Left lung (tissue), 10 donors: ENCODE results near the gene GLO1. TPM values are rescaled to one million over a fixed set of nuclear protein-coding genes. Genes with fewer than 3 reads are reported as not detected.

Experiments
- ATAC-seq: fragments of 200-7000 bp; cut with Tn5 transposase; one replicate; pipeline ENCODE4 v1.9.1; 2020; ENCODE audit warnings: moderate library complexity
- DNase-seq, 4 donors: peaks; one replicate each; pipeline ENCODE4 v3.0.0-alpha.2; 2013 to 2020
- H3K27ac ChIP-seq, 2 donors: fragments of 200-600 bp; sonication (generic) in 1 of 2; one replicate each; pipeline versions ENCODE4 v1.5.0 to v1.8.0; 2020 to 2021
- H3K27me3 ChIP-seq, 2 donors: fragments of 200-600 bp; sonication (generic) in 1 of 2; one replicate each; pipeline versions ENCODE4 v1.5.0 to v1.8.0; 2020 to 2021
- H3K36me3 ChIP-seq, 2 donors: fragments of 200-600 bp; sonication (generic) in 1 of 2; one replicate each; pipeline versions ENCODE4 v1.5.0 to v1.8.0; 2020 to 2021
- H3K4me1 ChIP-seq, 2 donors: fragments of 200-600 bp; one replicate each; pipeline ENCODE4 v1.8.0; 2021
- H3K4me3 ChIP-seq, 2 donors: fragments of 200-600 bp; sonication (generic) in 1 of 2; one replicate each; pipeline versions ENCODE4 v1.5.0 to v1.8.0; 2020 to 2021; ENCODE audit warnings: mild to moderate bottlenecking in 1 of 2
- H3K9me3 ChIP-seq, 2 donors: fragments of 200-600 bp; sonication (generic) in 1 of 2; one replicate each; pipeline versions ENCODE4 v1.5.0 to v1.8.0; 2020 to 2021
- intact Hi-C, 2 donors: fragments of 100-400 bp; cut with DNase I; formaldehyde crosslinking; loops; one replicate each; pipeline versions ENCODE4 v1.11.2 to v1.14.2; 2022
- polyA plus RNA-seq, 6 donors: library from polyadenylated mRNA; unstranded; fragments of 120-200 nt; gene quantifications; one replicate each; pipeline ENCODE4 v1.2.1, GENCODE V29; 2013; ENCODE audit not compliant: insufficient read length in 6 of 6
- total RNA-seq, 2 donors: library from RNA; stranded (reverse); fragmentation: NEBNext Ultra II Directional; extraction: Animal tissue kit (Norgen Biotek cat#: 25700); gene quantifications; one replicate each; pipeline ENCODE4 v1.2.1, GENCODE V29; 2021
- TF ChIP-seq, protein P1 (sequence below), 2 donors: fragments of 200-600 bp; sonication (generic) in 1 of 2; IDR thresholded peaks; one replicate each; pipeline versions ENCODE4 v1.5.0 to v1.8.0; 2021; ENCODE audit warnings: antibody characterized with exemption in 2 of 2
- donor health status: DM: no; HTN: yes; CAD: no.
- donor health status: DM: no; HTN: no; CAD: no.

The GLO1 gene
- total and polyA plus RNA-seq, 8 donors: 88.8 to 130 (median 118) TPM

DNA sequence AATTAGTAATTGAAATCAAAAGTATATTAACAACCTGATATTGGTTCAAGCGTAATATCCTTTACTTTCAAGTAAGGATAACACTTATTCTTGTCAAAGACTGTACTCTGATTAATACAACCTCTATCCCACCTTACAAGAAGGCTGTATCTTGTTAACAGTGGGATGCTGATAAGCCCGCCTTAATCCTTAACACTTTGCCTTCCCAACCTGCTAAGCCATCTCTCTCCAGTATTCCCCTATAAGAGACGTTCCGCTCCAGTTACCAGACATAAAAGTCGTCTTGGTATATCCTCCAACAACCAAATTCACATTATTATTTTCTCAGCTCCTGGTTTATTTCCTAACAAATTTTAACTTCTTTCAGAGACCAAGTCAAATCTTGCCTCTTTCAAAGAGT lies 65.2 kb downstream of the GLO1 start:
- Histone ChIP-seq H3K27ac (peak overlapping the region in 1 of 2 donors; percentile 90), H3K27me3 (no peaks in the 10 kb centered on the region), H3K36me3 (no peaks in the 10 kb centered on the region), H3K4me3 (peak overlapping the region in 1 of 2 donors; percentile 85), H3K4me1 (peaks cover 5 to 38% of the 10 kb centered on the region in 2 donors), H3K9me3 (no peaks in the 10 kb centered on the region)
- ATAC-seq (no peak), DNase-seq (no peak)
- intact Hi-C loops: no loop called here
- TF ChIP-seq, protein P1, sequence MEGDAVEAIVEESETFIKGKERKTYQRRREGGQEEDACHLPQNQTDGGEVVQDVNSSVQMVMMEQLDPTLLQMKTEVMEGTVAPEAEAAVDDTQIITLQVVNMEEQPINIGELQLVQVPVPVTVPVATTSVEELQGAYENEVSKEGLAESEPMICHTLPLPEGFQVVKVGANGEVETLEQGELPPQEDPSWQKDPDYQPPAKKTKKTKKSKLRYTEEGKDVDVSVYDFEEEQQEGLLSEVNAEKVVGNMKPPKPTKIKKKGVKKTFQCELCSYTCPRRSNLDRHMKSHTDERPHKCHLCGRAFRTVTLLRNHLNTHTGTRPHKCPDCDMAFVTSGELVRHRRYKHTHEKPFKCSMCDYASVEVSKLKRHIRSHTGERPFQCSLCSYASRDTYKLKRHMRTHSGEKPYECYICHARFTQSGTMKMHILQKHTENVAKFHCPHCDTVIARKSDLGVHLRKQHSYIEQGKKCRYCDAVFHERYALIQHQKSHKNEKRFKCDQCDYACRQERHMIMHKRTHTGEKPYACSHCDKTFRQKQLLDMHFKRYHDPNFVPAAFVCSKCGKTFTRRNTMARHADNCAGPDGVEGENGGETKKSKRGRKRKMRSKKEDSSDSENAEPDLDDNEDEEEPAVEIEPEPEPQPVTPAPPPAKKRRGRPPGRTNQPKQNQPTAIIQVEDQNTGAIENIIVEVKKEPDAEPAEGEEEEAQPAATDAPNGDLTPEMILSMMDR (IDR thresholded peaks at IDR 0.05): no peak

DNA sequence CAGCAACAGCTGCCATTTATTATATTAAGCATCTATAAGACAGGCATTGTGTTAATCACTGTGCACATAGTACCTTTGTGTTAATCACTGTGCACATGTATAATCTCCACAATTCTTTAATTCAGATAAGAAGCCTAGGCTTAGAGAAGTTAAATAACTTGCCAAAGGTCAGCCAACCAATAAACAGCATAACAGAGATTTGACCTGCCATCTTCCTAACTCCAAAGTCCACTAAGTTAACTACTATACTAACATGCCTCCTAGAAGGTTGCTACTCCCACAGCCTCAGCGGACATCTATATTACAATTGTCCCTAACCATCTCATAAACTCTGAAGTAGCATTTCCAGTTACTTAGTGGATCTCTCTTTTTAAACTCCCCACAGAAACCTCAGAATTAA lies 66.9 kb downstream of the GLO1 start:
- Histone ChIP-seq H3K27me3 (no peaks in the 10 kb centered on the region), H3K4me1 (peaks cover 5 to 33% of the 10 kb centered on the region in 2 donors), H3K4me3 (no peak overlapping the region), H3K36me3 (no peaks in the 10 kb centered on the region), H3K27ac (no peak overlapping the region), H3K9me3 (no peaks in the 10 kb centered on the region)
- TF ChIP-seq, protein P1 (IDR thresholded peaks at IDR 0.05): no peak
- intact Hi-C loops: no loop called here
- ATAC-seq (no peak), DNase-seq (no peak)

DNA sequence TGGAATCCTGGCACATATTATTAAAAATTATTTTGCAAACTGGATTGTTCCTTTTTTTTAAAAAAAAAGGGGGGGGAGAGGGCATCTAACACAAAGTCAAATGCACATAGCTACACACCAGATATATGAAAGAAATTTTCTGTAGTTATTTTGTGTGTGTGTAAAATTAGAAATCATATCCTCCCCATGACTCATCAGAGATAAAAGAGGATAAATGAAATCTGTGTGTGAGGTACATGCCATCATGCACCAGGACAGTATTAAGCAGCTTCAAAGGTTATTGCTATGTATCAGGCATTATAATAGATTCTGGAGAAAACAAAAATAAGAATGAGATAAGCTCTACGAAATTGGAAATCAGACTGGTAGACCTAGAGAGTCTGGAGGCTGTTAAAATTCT lies 68.4 kb downstream of the GLO1 start:
- peak overlapping the region in 1 of 2 donors; percentile 7 for H3K27ac ChIP-seq
- H3K9me3 ChIP-seq: no peaks in the 10 kb centered on the region
- no peaks in the 10 kb centered on the region for H3K36me3 ChIP-seq
- TF ChIP-seq, protein P1 (IDR thresholded peaks at IDR 0.05): no peak
- H3K4me1 ChIP-seq: peaks cover 5 to 26% of the 10 kb centered on the region in 2 donors
- intact Hi-C loops: no loop called here
- no peak overlapping the region for H3K4me3 ChIP-seq
- no peaks in the 10 kb centered on the region for H3K27me3 ChIP-seq
- no peak for DNase-seq
- ATAC-seq: no peak

DNA sequence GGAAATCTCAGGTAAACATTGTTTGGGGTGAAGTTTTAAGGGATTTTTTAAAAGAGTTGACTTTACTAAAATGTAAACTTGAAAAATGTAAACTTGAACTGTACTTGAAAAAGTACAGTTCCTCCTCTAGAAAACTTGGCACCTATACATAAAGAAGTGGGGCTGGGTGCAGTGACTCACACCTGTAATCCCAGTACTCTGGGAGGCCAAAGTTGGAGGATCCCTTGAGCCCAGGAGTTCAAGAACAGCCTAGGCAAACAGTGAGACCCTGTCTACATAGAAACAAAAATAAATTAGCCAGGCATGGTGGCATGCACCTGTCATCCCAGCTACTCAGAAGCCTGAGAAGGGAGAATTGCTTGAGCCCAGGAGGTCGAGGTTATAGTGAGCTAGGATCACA lies 70.5 kb downstream of the GLO1 start:
- Histone ChIP-seq H3K27me3 (no peaks in the 10 kb centered on the region), H3K4me1 (peaks cover 0 to 15% of the 10 kb centered on the region in 2 donors), H3K27ac (no peak overlapping the region), H3K9me3 (no peaks in the 10 kb centered on the region), H3K36me3 (no peaks in the 10 kb centered on the region), H3K4me3 (no peak overlapping the region)
- intact Hi-C loops: no loop called here
- DNase-seq: peak in 1 of 4 donors; percentile 37
- ATAC-seq: peak; percentile 70
- TF ChIP-seq, protein P1 (IDR thresholded peaks at IDR 0.05): no peak

DNA sequence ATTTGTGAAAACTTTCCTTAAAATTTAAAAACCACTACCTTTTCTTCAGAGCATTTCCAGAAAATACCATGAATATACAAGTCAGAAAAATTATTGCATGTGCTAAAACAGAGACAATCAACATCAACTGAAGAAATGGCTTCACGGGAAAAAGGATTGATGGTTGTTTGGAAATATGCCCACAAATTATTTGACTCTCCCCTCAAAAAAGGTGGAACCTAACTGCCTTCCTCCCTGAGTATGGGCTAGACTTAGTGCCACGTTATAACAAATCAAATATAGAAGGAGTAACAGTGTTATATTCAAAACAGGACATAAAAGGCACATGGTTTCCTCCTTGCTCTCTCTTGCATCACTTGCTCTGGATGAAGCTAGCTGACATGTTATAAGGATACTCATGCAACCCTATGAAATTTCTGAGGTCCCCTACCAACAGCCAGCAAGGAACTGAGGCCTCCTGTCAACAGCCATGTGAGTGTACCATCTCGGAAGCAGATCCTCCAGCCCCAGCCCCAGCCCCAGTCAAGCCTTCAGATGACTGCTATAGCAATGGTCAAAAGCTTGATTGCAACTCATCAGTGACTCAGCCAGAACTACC lies 71.7 kb downstream of the GLO1 start:
- Histone ChIP-seq H3K4me1 (peaks cover 0 to 15% of the 10 kb centered on the region in 2 donors), H3K4me3 (no peak overlapping the region), H3K27ac (no peak overlapping the region), H3K36me3 (no peaks in the 10 kb centered on the region), H3K9me3 (no peaks in the 10 kb centered on the region), H3K27me3 (no peaks in the 10 kb centered on the region)
- ATAC-seq: no peak
- intact Hi-C loops: no loop called here
- no peak for DNase-seq
- TF ChIP-seq, protein P1 (IDR thresholded peaks at IDR 0.05): no peak

Other genes starting within 250 kb of the GLO1 start
- gene BTBD9, start 63.2 kb downstream of the GLO1 start, total RNA-seq: 10 to 100 TPM; 42.3 to 44.0 TPM
- 10 to 100 TPM; 14.2 to 17.9 (median 14.9) TPM for gene BTBD9, start 63.2 kb downstream of the GLO1 start, polyA plus RNA-seq
- gene DNAH8, start 12.2 kb upstream of the GLO1 start, total RNA-seq: under 1 TPM; 0.03 TPM
- under 1 TPM; 0.06 to 0.34 (median 0.12) TPM for gene DNAH8, start 12.2 kb upstream of the GLO1 start, polyA plus RNA-seq